PFSK-1 (cell line): ENCODE measurements around the gene RHOH.

ENCODE experiments used
- REST ChIP-seq, 2 experiments: IDR thresholded peaks; 2 replicates each; pipeline versions ENCODE4 v1.6.1 to v1.8.0; 2011 to 2012; ENCODE audit warnings: low read depth in 2 of 2, low read length in 2 of 2, control low read depth in 1 of 2, inconsistent platforms in 1 of 2, mild to moderate bottlenecking in 1 of 2, moderate library complexity in 1 of 2; ENCODE audit not compliant: insufficient read depth in 1 of 2
- SIN3A ChIP-seq: IDR thresholded peaks from 2 replicates; pipeline ENCODE4 v1.6.1; 2012; ENCODE audit warnings: mild to moderate bottlenecking, low read length, moderate library complexity, borderline replicate concordance; ENCODE audit not compliant: insufficient read depth

GRCh38 chr4:40289366-40290188 is 92.7 kb downstream of the RHOH start:
- TF ChIP-seq SIN3A (no peak), REST (IDR thresholded peaks at IDR 0.05; ENCODE audit: insufficient read depth in 1 of 2, low read depth in 2 of 2, low read length in 2 of 2) (no peak)
